IPS-20b (cell line): ENCODE data around the gene CDCA8.

Experiments used
- H3K27ac ChIP-seq: one replicate; pipeline ENCODE4 v1.5.1; 2013; ENCODE audit warnings: low read length
- H3K27me3 ChIP-seq: 2 replicates; pipeline ENCODE4 v1.6.1; 2013; ENCODE audit warnings: mild to moderate bottlenecking, low read length, inconsistent platforms; ENCODE audit not compliant: insufficient read depth
- H3K36me3 ChIP-seq: 2 replicates; pipeline ENCODE4 v1.6.1; 2013; ENCODE audit warnings: low read depth, mild to moderate bottlenecking, inconsistent platforms, low read length, moderate library complexity; ENCODE audit not compliant: insufficient read depth
- H3K4me1 ChIP-seq: 2 replicates; pipeline ENCODE4 v1.6.1; 2013; ENCODE audit warnings: mild to moderate bottlenecking, control low read depth, inconsistent platforms, low read length, moderate library complexity; ENCODE audit not compliant: insufficient read depth
- H3K4me3 ChIP-seq: 2 replicates; pipeline ENCODE4 v1.5.1; 2013; ENCODE audit warnings: mild to moderate bottlenecking, low read length, inconsistent platforms
- H3K9ac ChIP-seq: 2 replicates; pipeline ENCODE4 v1.6.1; 2013; ENCODE audit warnings: low read depth, mild to moderate bottlenecking, inconsistent platforms, low read length, moderate library complexity
- H3K9me3 ChIP-seq: 2 replicates; pipeline ENCODE4 v1.6.1; 2013; ENCODE audit warnings: mild to moderate bottlenecking, low read depth, low read length, inconsistent platforms; ENCODE audit not compliant: insufficient read depth

Gene CDCA8

GRCh38 chr1:37718181-37718900 lies 26.0 kb downstream of the CDCA8 start:
- Histone ChIP-seq H3K27me3 (no peaks in the 10 kb centered on the region), H3K9ac (no peak overlapping the region), H3K4me1 (no peaks in the 10 kb centered on the region), H3K27ac (no peak overlapping the region), H3K9me3 (no peaks in the 10 kb centered on the region), H3K4me3 (no peak overlapping the region), H3K36me3 (no peaks in the 10 kb centered on the region)

- no peak overlapping the region for H3K4me3 ChIP-seq
- H3K4me1 ChIP-seq = no peaks in the 10 kb centered on the region
- no peaks in the 10 kb centered on the region for H3K9me3 ChIP-seq
- no peaks in the 10 kb centered on the region for H3K36me3 ChIP-seq
- no peaks in the 10 kb centered on the region for H3K27me3 ChIP-seq
- no peak overlapping the region for H3K9ac ChIP-seq
- no peak overlapping the region for H3K27ac ChIP-seq
Observed at GRCh38 chr1:37718901-37719571, 26.7 kb downstream of the CDCA8 start.

DNA sequence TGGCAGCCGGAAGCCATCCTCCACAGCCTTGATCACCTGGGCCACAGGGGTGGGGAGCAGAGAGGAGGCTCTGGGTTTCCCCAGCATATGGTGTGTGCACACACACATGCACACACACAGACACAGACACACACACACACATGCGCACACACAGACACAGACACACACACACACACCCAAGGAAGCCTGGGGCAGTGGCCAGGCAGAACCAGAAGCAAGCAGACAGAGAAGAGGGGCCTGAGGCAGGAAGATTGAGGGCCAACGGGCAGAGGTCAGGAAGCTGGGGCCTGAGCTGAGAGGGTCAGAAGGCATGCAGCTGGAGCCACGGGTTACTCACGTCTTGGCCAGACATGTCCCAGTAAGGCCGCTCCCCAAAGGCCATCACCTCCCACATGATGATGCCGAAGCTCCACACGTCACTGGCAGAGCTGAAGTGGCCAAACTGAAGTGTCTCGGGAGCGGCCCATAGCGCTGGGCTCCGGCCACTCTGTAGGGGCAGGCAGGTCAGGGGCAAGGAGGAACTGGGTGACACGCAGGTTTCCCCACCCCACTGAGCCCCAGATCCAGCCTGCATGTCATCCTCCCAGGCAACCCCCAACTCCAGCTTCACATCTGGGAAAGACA lies 27.4 kb downstream of the CDCA8 start:
- Histone ChIP-seq H3K4me1 (no peaks in the 10 kb centered on the region), H3K9ac (no peak overlapping the region), H3K36me3 (no peaks in the 10 kb centered on the region), H3K27ac (no peak overlapping the region), H3K4me3 (no peak overlapping the region), H3K27me3 (no peaks in the 10 kb centered on the region), H3K9me3 (no peaks in the 10 kb centered on the region)

DNA sequence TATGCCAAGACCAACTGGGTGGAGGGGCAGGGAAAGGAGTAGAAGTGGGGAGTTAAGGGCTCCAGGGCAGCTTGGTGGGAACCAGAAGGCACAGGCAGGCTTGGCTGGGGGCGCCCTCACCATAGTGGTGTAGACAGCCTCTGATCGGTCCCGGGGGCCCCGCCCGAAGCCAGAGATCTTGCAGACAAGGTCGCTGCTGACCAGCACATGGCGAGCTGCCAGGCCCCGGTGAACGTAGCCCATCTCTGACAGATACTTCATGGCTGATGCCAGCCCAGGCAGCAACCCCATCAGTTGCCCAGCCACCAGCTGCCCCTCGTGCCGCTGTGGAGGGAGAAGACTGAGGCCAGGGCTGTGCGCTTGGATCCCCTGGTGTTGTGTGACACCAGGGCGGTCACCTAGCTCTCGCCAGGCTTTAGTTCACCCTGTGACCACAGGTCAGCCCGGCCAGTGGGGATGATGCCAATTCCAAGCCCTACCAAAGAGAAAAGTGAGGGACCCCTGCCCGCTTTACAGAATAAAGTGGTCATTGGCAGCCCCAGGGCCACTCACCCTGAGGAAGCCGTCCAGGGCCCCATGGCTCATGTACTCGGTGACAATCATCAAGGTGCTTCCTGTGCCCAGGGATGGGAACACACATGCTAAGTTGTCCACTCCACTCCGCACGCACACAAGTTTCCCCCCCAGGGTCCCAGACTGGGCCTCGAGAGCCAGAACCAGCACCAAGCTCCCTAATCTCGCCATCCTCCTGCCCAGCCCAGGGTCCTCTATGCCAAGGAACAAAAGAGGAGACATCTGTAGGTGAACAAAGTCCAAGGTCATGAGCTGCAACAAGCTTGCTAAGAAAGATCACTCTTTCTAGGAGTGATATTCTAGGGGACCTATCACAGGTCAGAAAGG lies 28.2 kb downstream of the CDCA8 start:
- no peak overlapping the region for H3K27ac ChIP-seq
- no peaks in the 10 kb centered on the region for H3K9me3 ChIP-seq
- no peaks in the 10 kb centered on the region for H3K36me3 ChIP-seq
- H3K27me3 ChIP-seq = no peaks in the 10 kb centered on the region
- H3K4me3 ChIP-seq = no peak overlapping the region
- H3K4me1 ChIP-seq = no peaks in the 10 kb centered on the region
- no peak overlapping the region for H3K9ac ChIP-seq

- Histone ChIP-seq H3K4me3 (no peak overlapping the region), H3K36me3 (no peaks in the 10 kb centered on the region), H3K4me1 (no peaks in the 10 kb centered on the region), H3K27me3 (no peaks in the 10 kb centered on the region), H3K9me3 (no peaks in the 10 kb centered on the region), H3K9ac (no peak overlapping the region), H3K27ac (no peak overlapping the region)
Observed at GRCh38 chr1:37721565-37721964, 29.2 kb downstream of the CDCA8 start.

- H3K4me3 ChIP-seq = no peak overlapping the region
- H3K27me3 ChIP-seq = peaks cover 7% of the 10 kb centered on the region; the same call in 1 of the 2 replicates
- H3K9me3 ChIP-seq = no peaks in the 10 kb centered on the region
- H3K4me1 ChIP-seq = no peaks in the 10 kb centered on the region
- H3K9ac ChIP-seq = no peak overlapping the region
- no peak overlapping the region for H3K27ac ChIP-seq
- H3K36me3 ChIP-seq = no peaks in the 10 kb centered on the region
Observed at GRCh38 chr1:37722181-37723071, 30.1 kb downstream of the CDCA8 start.

GRCh38 chr1:37723072-37723389 lies 30.7 kb downstream of the CDCA8 start:
- Histone ChIP-seq H3K9ac (no peak overlapping the region), H3K36me3 (no peaks in the 10 kb centered on the region), H3K9me3 (no peaks in the 10 kb centered on the region), H3K27ac (no peak overlapping the region), H3K4me1 (no peaks in the 10 kb centered on the region), H3K27me3 (peaks cover 13% of the 10 kb centered on the region; the same call in 1 of the 2 replicates), H3K4me3 (no peak overlapping the region)

- no peak overlapping the region for H3K27ac ChIP-seq
- H3K4me1 ChIP-seq = no peaks in the 10 kb centered on the region
- no peak overlapping the region for H3K4me3 ChIP-seq
- H3K36me3 ChIP-seq = no peaks in the 10 kb centered on the region
- peaks cover 18% of the 10 kb centered on the region; the same call in 1 of the 2 replicates for H3K27me3 ChIP-seq
- no peak overlapping the region for H3K9ac ChIP-seq
- no peaks in the 10 kb centered on the region for H3K9me3 ChIP-seq
Observed at GRCh38 chr1:37723390-37724078, 31.2 kb downstream of the CDCA8 start.

- no peak overlapping the region for H3K27ac ChIP-seq
- no peak overlapping the region for H3K4me3 ChIP-seq
- H3K36me3 ChIP-seq = no peaks in the 10 kb centered on the region
- H3K9ac ChIP-seq = no peak overlapping the region
- no peaks in the 10 kb centered on the region for H3K9me3 ChIP-seq
- H3K27me3 ChIP-seq = peaks cover 26% of the 10 kb centered on the region; the same call in 1 of the 2 replicates
- H3K4me1 ChIP-seq = no peaks in the 10 kb centered on the region
Observed at GRCh38 chr1:37724575-37724974, 32.3 kb downstream of the CDCA8 start.

DNA sequence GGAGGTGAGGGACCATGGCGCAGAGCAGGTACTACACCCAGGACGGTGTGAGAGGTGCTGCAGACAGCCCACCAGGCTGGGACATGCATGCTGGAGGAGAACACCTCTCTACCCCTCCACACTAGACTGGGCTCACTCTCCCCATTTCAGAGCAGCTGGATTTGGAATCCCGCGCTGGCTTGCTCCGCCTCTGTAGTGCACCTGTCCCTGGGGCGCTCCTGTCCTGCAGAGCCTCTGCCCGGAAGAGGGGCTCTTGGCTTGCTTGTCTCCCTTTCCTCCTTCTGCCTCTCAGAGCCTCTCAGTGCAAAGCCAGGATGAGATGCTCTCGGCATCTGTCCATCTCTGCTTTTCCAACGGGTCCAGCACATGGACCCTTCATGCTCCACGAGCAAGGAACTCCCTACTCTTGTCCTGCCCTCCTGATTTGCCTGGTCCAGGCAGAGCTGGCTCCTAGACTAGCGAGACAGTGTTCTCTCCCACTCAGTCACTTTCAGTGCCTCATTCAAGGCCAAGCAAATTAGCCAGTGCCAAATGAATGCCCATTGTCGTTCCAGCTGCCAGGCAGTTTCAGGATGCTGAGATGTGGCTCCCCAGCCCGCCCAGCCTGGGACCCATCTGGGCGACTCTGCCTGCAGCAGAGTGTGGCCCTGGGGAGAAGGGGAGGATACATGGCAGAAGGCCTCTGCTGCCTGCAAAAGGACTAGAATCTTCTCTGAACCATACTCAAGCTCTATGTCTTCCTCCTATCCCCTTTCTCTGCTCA lies 33.7 kb downstream of the CDCA8 start:
- Histone ChIP-seq H3K9ac (no peak overlapping the region), H3K27me3 (peaks cover 29% of the 10 kb centered on the region), H3K4me1 (no peaks in the 10 kb centered on the region), H3K4me3 (no peak overlapping the region), H3K36me3 (no peaks in the 10 kb centered on the region), H3K9me3 (no peaks in the 10 kb centered on the region), H3K27ac (no peak overlapping the region)
